Uterus (tissue), 4 donors: ENCODE measurements around the gene CAMKK2. TPM values are rescaled to one million over a fixed set of nuclear protein-coding genes. Genes with fewer than 3 reads are reported as not detected.

Experiments used
- DNase-seq, 2 donors: peaks; one replicate each; pipeline ENCODE4 v3.0.0-alpha.2; 2019 to 2020
- H3K27ac ChIP-seq, 2 donors: fragments of 200-600 bp; sonication (generic); 1 replicate in 1 of 2; 2 replicates in 1 of 2; pipeline ENCODE4 v1.5.1; 2016 to 2018
- H3K27me3 ChIP-seq, 2 donors: fragments of 200-600 bp; sonication (generic); one replicate each; pipeline ENCODE4 v1.5.1; 2018 to 2019; ENCODE audit warnings: control low read depth in 1 of 2
- H3K36me3 ChIP-seq, 2 donors: fragments of 200-600 bp; sonication (generic); one replicate each; pipeline ENCODE4 v1.5.1; 2019; ENCODE audit warnings: control low read depth in 1 of 2
- H3K4me1 ChIP-seq, 2 donors: fragments of 200-600 bp; sonication (generic); one replicate each; pipeline ENCODE4 v1.5.1; 2018 to 2019; ENCODE audit warnings: control low read depth in 1 of 2
- H3K4me3 ChIP-seq, 2 donors: fragments of 200-600 bp; sonication (generic); 1 replicate in 1 of 2; 2 replicates in 1 of 2; pipeline ENCODE4 v1.5.1; 2018 to 2019; ENCODE audit warnings: mild to moderate bottlenecking in 1 of 2
- H3K9me3 ChIP-seq, 2 donors: fragments of 200-600 bp; sonication (generic); one replicate each; pipeline ENCODE4 v1.5.1; 2019; ENCODE audit warnings: control low read depth in 1 of 2
- CTCF ChIP-seq, 4 experiments: fragments of 200-600 bp in 2 of 4; fragments of 450-650 bp in 2 of 4; sonication (generic) in 2 of 4; IDR thresholded peaks; one replicate each; pipeline ENCODE4 v1.5.1; 2016 to 2019; ENCODE audit warnings: antibody characterized with exemption in 4 of 4, mild to moderate bottlenecking in 2 of 4, moderate library complexity in 1 of 4
- POLR2A ChIP-seq, 2 donors: fragments of 450-650 bp; IDR thresholded peaks; one replicate each; pipeline ENCODE4 v1.6.1; 2016; ENCODE audit warnings: antibody characterized with exemption in 2 of 2, mild to moderate bottlenecking in 1 of 2, moderate library complexity in 1 of 2
- intact Hi-C: fragments of 100-400 bp; cut with DNase I; formaldehyde crosslinking; loops from one replicate; pipeline ENCODE4 v1.15.1; 2023; ENCODE audit warnings: low total_unique reads
- total RNA-seq, 4 donors: library from RNA; depleted of rRNA in 3 of 4; stranded (reverse); fragments of >200 nt in 3 of 4; gene quantifications; one replicate each; pipeline versions ENCODE4 v1.1.0 to v1.2.4, GENCODE V29; 2014 to 2023
- donor health status: DM: yes; HTN: yes; CAD: no.

The CAMKK2 gene
- total RNA-seq, 4 donors from 2014 or later = 7.9 to 55.1 (median 22.6) TPM

- DNase-seq = no peak
- no peaks in the 10 kb centered on the region for H3K9me3 ChIP-seq
- H3K36me3 ChIP-seq = no peaks in the 10 kb centered on the region
- TF ChIP-seq POLR2A (IDR thresholded peaks at IDR 0.05) = no peak
- intact Hi-C loops = no loop called here
- no peak overlapping the region for H3K27ac ChIP-seq
- H3K4me1 ChIP-seq = no peaks in the 10 kb centered on the region
- H3K27me3 ChIP-seq = no peaks in the 10 kb centered on the region
- H3K4me3 ChIP-seq = no peak overlapping the region
Measured at GRCh38 chr12:121267822-121268221, 28.7 kb downstream of the CAMKK2 start.

- no peak for TF ChIP-seq POLR2A (IDR thresholded peaks at IDR 0.05)
- Histone ChIP-seq H3K4me3 (no peak overlapping the region), H3K4me1 (no peaks in the 10 kb centered on the region), H3K27me3 (no peaks in the 10 kb centered on the region), H3K27ac (no peak overlapping the region), H3K36me3 (no peaks in the 10 kb centered on the region), H3K9me3 (no peaks in the 10 kb centered on the region)
- intact Hi-C loops = no loop called here
- no peak for DNase-seq
Measured at GRCh38 chr12:121264951-121265515, 31.5 kb downstream of the CAMKK2 start.

- intact Hi-C loops = no loop called here
- Histone ChIP-seq H3K9me3 (no peaks in the 10 kb centered on the region), H3K4me3 (no peak overlapping the region), H3K4me1 (no peaks in the 10 kb centered on the region), H3K27ac (no peak overlapping the region), H3K27me3 (no peaks in the 10 kb centered on the region), H3K36me3 (no peaks in the 10 kb centered on the region)
- TF ChIP-seq POLR2A (IDR thresholded peaks at IDR 0.05) (no peak), CTCF (IDR thresholded peaks at IDR 0.05) (no peak)
- no peak for DNase-seq
Measured at GRCh38 chr12:121264135-121264534, 32.4 kb downstream of the CAMKK2 start.

- TF ChIP-seq POLR2A (IDR thresholded peaks at IDR 0.05) (no peak), CTCF (IDR thresholded peaks at IDR 0.05) (no peak)
- H3K4me3 ChIP-seq = no peak overlapping the region
- H3K27ac ChIP-seq = no peak overlapping the region
- no peaks in the 10 kb centered on the region for H3K36me3 ChIP-seq
- no peak for DNase-seq
- no peaks in the 10 kb centered on the region for H3K4me1 ChIP-seq
- intact Hi-C loops = no loop called here
- no peaks in the 10 kb centered on the region for H3K27me3 ChIP-seq
- no peaks in the 10 kb centered on the region for H3K9me3 ChIP-seq
Measured at GRCh38 chr12:121263206-121263935, 33.1 kb downstream of the CAMKK2 start.

- Histone ChIP-seq H3K9me3 (no peaks in the 10 kb centered on the region), H3K36me3 (no peaks in the 10 kb centered on the region), H3K27me3 (no peaks in the 10 kb centered on the region), H3K27ac (no peak overlapping the region), H3K4me1 (no peaks in the 10 kb centered on the region), H3K4me3 (no peak overlapping the region)
- intact Hi-C loops = no loop called here
- DNase-seq = no peak
- no peak for TF ChIP-seq POLR2A (IDR thresholded peaks at IDR 0.05)
- no peak for TF ChIP-seq CTCF (IDR thresholded peaks at IDR 0.05)
Measured at GRCh38 chr12:121261398-121261797, 35.1 kb downstream of the CAMKK2 start.

- intact Hi-C loops = no loop called here
- Histone ChIP-seq H3K27ac (no peak overlapping the region), H3K4me1 (no peaks in the 10 kb centered on the region), H3K9me3 (no peaks in the 10 kb centered on the region), H3K27me3 (no peaks in the 10 kb centered on the region), H3K4me3 (no peak overlapping the region), H3K36me3 (no peaks in the 10 kb centered on the region)
- no peak for TF ChIP-seq POLR2A (IDR thresholded peaks at IDR 0.05)
- TF ChIP-seq CTCF (IDR thresholded peaks at IDR 0.05) = no peak
- DNase-seq = no peak
Measured at GRCh38 chr12:121260091-121260490, 36.4 kb downstream of the CAMKK2 start.
